Measurements from ENCODE around the gene RANBP3. TPM values are rescaled to one million over a fixed set of nuclear protein-coding genes. Genes with fewer than 3 reads are reported as not detected.

RANBP3 gene
- total RNA-seq, 1 donor from 2014 or later, result 41.6 TPM

- FAIRE-seq, result no peak
- no peak for DNase-seq (ENCODE audit: low spot score in 2 of 2)
Observed at GRCh38 chr19:5933391-5934068, 44.4 kb downstream of the RANBP3 start.

GRCh38 chr19:5932609-5933262 is 45.2 kb downstream of the RANBP3 start:
- no peak for DNase-seq (ENCODE audit: low spot score in 2 of 2)
- FAIRE-seq, result no peak

GRCh38 chr19:5932146-5932545 is 45.8 kb downstream of the RANBP3 start:
- DNase-seq (ENCODE audit: low spot score in 2 of 2), result no peak
- no peak for FAIRE-seq

- DNase-seq (ENCODE audit: low spot score in 2 of 2) (no peak), FAIRE-seq (no peak)
Observed at GRCh38 chr19:5931251-5931650, 46.7 kb downstream of the RANBP3 start.

GRCh38 chr19:5929625-5930024 is 48.3 kb downstream of the RANBP3 start:
- no peak for FAIRE-seq
- no peak for DNase-seq (ENCODE audit: low spot score in 2 of 2)

GRCh38 chr19:5929179-5929578 is 48.8 kb downstream of the RANBP3 start:
- no peak for FAIRE-seq
- no peak for DNase-seq (ENCODE audit: low spot score in 2 of 2)

GRCh38 chr19:5927441-5927821 is 50.5 kb downstream of the RANBP3 start:
- no peak for FAIRE-seq

GRCh38 chr19:5926641-5927440 is 51.1 kb downstream of the RANBP3 start:
- DNase-seq (ENCODE audit: low spot score in 2 of 2) (peak in 1 of 2 donors; percentile 42), FAIRE-seq (no peak)

More at GRCh38 chr19:5927441-5927821, 50.5 kb downstream of the RANBP3 start:
- DNase-seq (ENCODE audit: low spot score in 2 of 2), result no peak

- DNase-seq (ENCODE audit: low spot score in 2 of 2) (no peak), FAIRE-seq (no peak)
Observed at GRCh38 chr19:5925830-5926427, 52.0 kb downstream of the RANBP3 start.

GRCh38 chr19:5923356-5923755 is 54.6 kb downstream of the RANBP3 start:
- FAIRE-seq (no peak), DNase-seq (ENCODE audit: low spot score in 2 of 2) (no peak)

GRCh38 chr19:5922161-5922545 is 55.8 kb downstream of the RANBP3 start:
- no peak for DNase-seq (ENCODE audit: low spot score in 2 of 2)
- FAIRE-seq, result no peak

- no peak for FAIRE-seq
- no peak for DNase-seq (ENCODE audit: low spot score in 2 of 2)
Observed at GRCh38 chr19:5921516-5922160, 56.3 kb downstream of the RANBP3 start.

GRCh38 chr19:5918463-5919079 is 59.4 kb downstream of the RANBP3 start:
- no peak for FAIRE-seq
- DNase-seq (ENCODE audit: low spot score in 2 of 2), result no peak

GRCh38 chr19:5917431-5918107 is 60.4 kb downstream of the RANBP3 start:
- no peak for FAIRE-seq
- DNase-seq (ENCODE audit: low spot score in 2 of 2), result no peak

GRCh38 chr19:5916181-5916708 is 61.7 kb downstream of the RANBP3 start:
- no peak for FAIRE-seq

GRCh38 chr19:5915782-5916165 is 62.2 kb downstream of the RANBP3 start:
- DNase-seq (ENCODE audit: low spot score in 2 of 2) (no peak), FAIRE-seq (no peak)

More at GRCh38 chr19:5916181-5916708, 61.7 kb downstream of the RANBP3 start:
- DNase-seq (ENCODE audit: low spot score in 2 of 2), result no peak

- DNase-seq (ENCODE audit: low spot score in 2 of 2), result no peak
- FAIRE-seq, result no peak
Observed at GRCh38 chr19:5914946-5915781, 62.8 kb downstream of the RANBP3 start.

- no peak for FAIRE-seq
- DNase-seq (ENCODE audit: low spot score in 2 of 2), result no peak
Observed at GRCh38 chr19:5914358-5914774, 63.6 kb downstream of the RANBP3 start.

Measured in frontal cortex (tissue), 4 donors.